IMR-90 (cell line): ENCODE data around the gene KIF4B.

Experiments
- CEBPB ChIP-seq: IDR thresholded peaks from 2 replicates; pipeline ENCODE4 v1.6.1; 2012; ENCODE audit warnings: low read depth, low read length, improper control_type of control experiment
- CHD1 ChIP-seq: IDR thresholded peaks from 2 replicates; pipeline ENCODE4 v1.6.1; 2012; ENCODE audit warnings: low read depth, low read length, improper control_type of control experiment
- POLR2A ChIP-seq: IDR thresholded peaks from 2 replicates; pipeline ENCODE4 v1.6.1; 2012; ENCODE audit warnings: mild to moderate bottlenecking, low read depth, low read length
- RAD21 ChIP-seq: IDR thresholded peaks from 2 replicates; pipeline ENCODE4 v1.6.1; 2012; ENCODE audit warnings: low read length, improper control_type of control experiment
- TF ChIP-seq, protein P1 (sequence below): conservative IDR thresholded peaks from 2 replicates; pipeline ENCODE4 v1.5.1; 2012; ENCODE audit warnings: mild to moderate bottlenecking, low read depth, low read length, improper control_type of control experiment

DNA sequence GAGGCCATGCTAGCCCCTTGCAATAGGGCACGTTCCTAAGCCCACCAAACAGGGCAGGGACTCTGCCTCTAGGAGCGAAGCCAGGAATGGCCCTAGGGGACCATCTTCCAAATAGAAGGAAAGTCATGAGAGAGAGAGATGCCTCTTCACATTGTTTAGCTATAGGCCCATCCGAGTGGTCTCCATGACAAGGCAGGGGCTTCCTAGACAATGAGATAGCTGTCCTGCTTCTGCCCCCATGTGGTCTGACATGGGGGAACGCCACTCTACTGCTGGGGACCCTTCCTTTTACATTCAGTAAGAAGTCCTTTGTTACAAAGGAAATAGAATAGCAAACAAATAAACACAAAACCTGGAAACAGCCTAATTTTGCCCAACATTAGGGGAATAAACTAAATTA is 17.9 kb upstream of the KIF4B start:
- TF ChIP-seq POLR2A: no peak
- TF ChIP-seq, protein P1, sequence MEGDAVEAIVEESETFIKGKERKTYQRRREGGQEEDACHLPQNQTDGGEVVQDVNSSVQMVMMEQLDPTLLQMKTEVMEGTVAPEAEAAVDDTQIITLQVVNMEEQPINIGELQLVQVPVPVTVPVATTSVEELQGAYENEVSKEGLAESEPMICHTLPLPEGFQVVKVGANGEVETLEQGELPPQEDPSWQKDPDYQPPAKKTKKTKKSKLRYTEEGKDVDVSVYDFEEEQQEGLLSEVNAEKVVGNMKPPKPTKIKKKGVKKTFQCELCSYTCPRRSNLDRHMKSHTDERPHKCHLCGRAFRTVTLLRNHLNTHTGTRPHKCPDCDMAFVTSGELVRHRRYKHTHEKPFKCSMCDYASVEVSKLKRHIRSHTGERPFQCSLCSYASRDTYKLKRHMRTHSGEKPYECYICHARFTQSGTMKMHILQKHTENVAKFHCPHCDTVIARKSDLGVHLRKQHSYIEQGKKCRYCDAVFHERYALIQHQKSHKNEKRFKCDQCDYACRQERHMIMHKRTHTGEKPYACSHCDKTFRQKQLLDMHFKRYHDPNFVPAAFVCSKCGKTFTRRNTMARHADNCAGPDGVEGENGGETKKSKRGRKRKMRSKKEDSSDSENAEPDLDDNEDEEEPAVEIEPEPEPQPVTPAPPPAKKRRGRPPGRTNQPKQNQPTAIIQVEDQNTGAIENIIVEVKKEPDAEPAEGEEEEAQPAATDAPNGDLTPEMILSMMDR: no peak
- TF ChIP-seq CHD1: no peak
- TF ChIP-seq RAD21: no peak
- TF ChIP-seq CEBPB: no peak
